Activated CD4-positive, alpha-beta T cell treated with anti-CD3 and anti-CD28 coated beads, Interleukin-2, amount 50 U/mL, for 48 hours (primary cell): ENCODE measurements around the gene DDX10.
"Not testable (repeated sequence)": the region's sequence is repeated elsewhere in the genome, so short reads cannot be mapped to it uniquely, and the experiment has no call there.

Source experiments
- DNase-seq, 2 experiments: peaks; one replicate each; pipeline ENCODE4 v3.0.0-alpha.2; 2020

The DDX10 gene

GRCh38 chr11:108780119-108780518 is 115.2 kb downstream of the DDX10 start:
- DNase-seq: no peak

GRCh38 chr11:108781946-108782345 is 117.1 kb downstream of the DDX10 start:
- DNase-seq: no peak

GRCh38 chr11:108786281-108786990 is 121.6 kb downstream of the DDX10 start:
- DNase-seq: no peak

- DNase-seq: no peak
Observed at GRCh38 chr11:108787105-108787504, 122.2 kb downstream of the DDX10 start.

- no peak for DNase-seq
Observed at GRCh38 chr11:108788565-108789199, 123.8 kb downstream of the DDX10 start.

GRCh38 chr11:108790501-108791299 is 125.8 kb downstream of the DDX10 start:
- no peak for DNase-seq

- no peak for DNase-seq
Observed at GRCh38 chr11:108793138-108793537, 128.3 kb downstream of the DDX10 start.

GRCh38 chr11:108793611-108794010 is 128.7 kb downstream of the DDX10 start:
- DNase-seq: no peak

GRCh38 chr11:108796551-108796950 is 131.7 kb downstream of the DDX10 start:
- no peak for DNase-seq

- DNase-seq: no peak
Observed at GRCh38 chr11:108797578-108798100, 132.8 kb downstream of the DDX10 start.

- DNase-seq: no peak
Observed at GRCh38 chr11:108802492-108802891, 137.6 kb downstream of the DDX10 start.

- no peak for DNase-seq
Observed at GRCh38 chr11:108803776-108804175, 138.9 kb downstream of the DDX10 start.

- no peak for DNase-seq
Observed at GRCh38 chr11:108804511-108804910, 139.6 kb downstream of the DDX10 start.

GRCh38 chr11:108805030-108805429 is 140.2 kb downstream of the DDX10 start:
- DNase-seq: no peak

- DNase-seq: no peak
Observed at GRCh38 chr11:108807262-108807661, 142.4 kb downstream of the DDX10 start.

GRCh38 chr11:108813086-108813485 is 148.2 kb downstream of the DDX10 start:
- no peak for DNase-seq

- no peak for DNase-seq
Observed at GRCh38 chr11:108817976-108818375, 153.1 kb downstream of the DDX10 start.

- DNase-seq: no peak
Observed at GRCh38 chr11:108818971-108819370, 154.1 kb downstream of the DDX10 start.

- DNase-seq: no peak
Observed at GRCh38 chr11:108819957-108820356, 155.1 kb downstream of the DDX10 start.

GRCh38 chr11:108823960-108824359 is 159.1 kb downstream of the DDX10 start:
- not testable (repeated sequence) for DNase-seq

GRCh38 chr11:108824545-108824944 is 159.7 kb downstream of the DDX10 start:
- DNase-seq: no peak

- DNase-seq: no peak
Observed at GRCh38 chr11:108825381-108825780, 160.5 kb downstream of the DDX10 start.

GRCh38 chr11:108826136-108826535 is 161.3 kb downstream of the DDX10 start:
- no peak for DNase-seq

GRCh38 chr11:108835624-108836023 is 170.8 kb downstream of the DDX10 start:
- DNase-seq: no peak
